Esophagus muscularis mucosa (tissue), 4 donors: Measurements from ENCODE around the gene VTI1A. TPM values are rescaled to one million over a fixed set of nuclear protein-coding genes. Genes with fewer than 3 reads are reported as not detected.

Source experiments
- DNase-seq: peaks from one replicate; pipeline ENCODE4 v3.0.0-alpha.2; 2017; ENCODE audit errors: extremely low spot score
- H3K27ac ChIP-seq, 4 donors: fragments of 200-600 bp; sonication (generic); replicated peaks in 1 of 4; 1 replicate in 3 of 4; 2 replicates in 1 of 4; pipeline ENCODE4 v1.5.1; 2016 to 2019; ENCODE audit warnings: mild to moderate bottlenecking in 1 of 4
- H3K27me3 ChIP-seq, 4 donors: fragments of 200-600 bp; sonication (generic); one replicate each; pipeline versions ENCODE4 v1.5.1 to v1.6.0; 2016 to 2019
- H3K36me3 ChIP-seq, 4 donors: fragments of 200-600 bp; sonication (generic); one replicate each; pipeline ENCODE4 v1.5.1; 2016 to 2019
- H3K4me1 ChIP-seq, 4 donors: fragments of 200-600 bp; sonication (generic); one replicate each; pipeline ENCODE4 v1.5.1; 2016 to 2019
- H3K4me3 ChIP-seq, 4 donors: fragments of 200-600 bp; sonication (generic); 1 replicate in 2 of 4; 2 replicates in 2 of 4; pipeline ENCODE4 v1.5.1; 2016 to 2019; ENCODE audit warnings: mild to moderate bottlenecking in 4 of 4, moderate library complexity in 1 of 4
- H3K9me3 ChIP-seq, 4 donors: fragments of 200-600 bp; sonication (generic); 1 replicate in 3 of 4; 2 replicates in 1 of 4; pipeline ENCODE4 v1.5.1; 2016 to 2019
- CTCF ChIP-seq, 3 experiments: fragments of 200-600 bp in 2 of 3; fragments of 450-650 bp in 1 of 3; sonication (generic) in 2 of 3; IDR thresholded peaks; one replicate each; pipeline ENCODE4 v1.5.1; 2017 to 2019; ENCODE audit warnings: antibody characterized with exemption in 3 of 3, mild to moderate bottlenecking in 2 of 3, moderate library complexity in 1 of 3
- EP300 ChIP-seq: sonication (generic); formaldehyde crosslinking; IDR thresholded peaks from one replicate; pipeline ENCODE4 v1.6.1; 2017; ENCODE audit warnings: antibody characterized with exemption
- POLR2A ChIP-seq: fragments of 450-650 bp; IDR thresholded peaks from one replicate; pipeline ENCODE4 v1.6.1; 2017; ENCODE audit warnings: antibody characterized with exemption, moderate library complexity, mild to moderate bottlenecking, low read depth
- POLR2AphosphoS5 ChIP-seq, 2 donors: sonication (generic); formaldehyde crosslinking; IDR thresholded peaks; one replicate each; pipeline ENCODE4 v1.6.1; 2017; ENCODE audit warnings: antibody characterized with exemption in 2 of 2
- WGBS: methylation state at CpG from one replicate; pipeline ENCODE4 v1.1.5; 2018; 5-methylcytosine and 5-hydroxymethylcytosine counted together
- intact Hi-C: fragments of 100-400 bp; cut with DNase I; formaldehyde crosslinking; loops from one replicate; pipeline ENCODE4 v1.15.1; 2023
- total RNA-seq, 4 donors: library from RNA; depleted of rRNA; stranded (reverse); fragments of >200 nt; gene quantifications; one replicate each; pipeline versions ENCODE4 v1.1.0 to v1.2.1, GENCODE V29; 2016

VTI1A gene
- total RNA-seq, 4 donors from 2014 or later = 27.6 to 42.7 (median 33.8) TPM

GRCh38 chr10:112831859-112832258 is 384.8 kb downstream of the VTI1A start:
- Histone ChIP-seq H3K36me3 (no peaks in the 10 kb centered on the region), H3K9me3 (no peaks in the 10 kb centered on the region), H3K27me3 (no peaks in the 10 kb centered on the region), H3K4me1 (peaks cover 0 to 16% (median 2%) of the 10 kb centered on the region in 4 donors), H3K27ac (no peak overlapping the region), H3K4me3 (no peak overlapping the region)
- 95% methylated on average over 16 of the region's 16 CpGs for WGBS
- intact Hi-C loops = no loop called here
- no peak for DNase-seq
- no peak for TF ChIP-seq CTCF (IDR thresholded peaks at IDR 0.05)
- no peak for TF ChIP-seq POLR2AphosphoS5 (IDR thresholded peaks at IDR 0.05)
- no peak for TF ChIP-seq POLR2A
- no peak for TF ChIP-seq EP300

GRCh38 chr10:112832361-112832878 is 385.4 kb downstream of the VTI1A start:
- no peak for TF ChIP-seq POLR2A
- TF ChIP-seq EP300 = no peak
- TF ChIP-seq POLR2AphosphoS5 (IDR thresholded peaks at IDR 0.05) = no peak
- no peak for TF ChIP-seq CTCF (IDR thresholded peaks at IDR 0.05)
- Histone ChIP-seq H3K9me3 (no peaks in the 10 kb centered on the region), H3K27me3 (no peaks in the 10 kb centered on the region), H3K36me3 (no peaks in the 10 kb centered on the region), H3K4me1 (peaks cover 0 to 16% (median 2%) of the 10 kb centered on the region in 4 donors), H3K27ac (no peak overlapping the region), H3K4me3 (no peak overlapping the region)
- 93% methylated on average over 7 of the region's 7 CpGs for WGBS
- no peak for DNase-seq
- intact Hi-C loops = no loop called here

- no peak overlapping the region for H3K27ac ChIP-seq
- 84% methylated on average over 2 of the region's 2 CpGs for WGBS
- no peak for DNase-seq
- no peaks in the 10 kb centered on the region for H3K27me3 ChIP-seq
- no peak overlapping the region for H3K4me3 ChIP-seq
- H3K9me3 ChIP-seq = no peaks in the 10 kb centered on the region
- TF ChIP-seq EP300 = no peak
- TF ChIP-seq POLR2AphosphoS5 (IDR thresholded peaks at IDR 0.05) = no peak
- no peak for TF ChIP-seq CTCF (IDR thresholded peaks at IDR 0.05)
- TF ChIP-seq POLR2A = no peak
- intact Hi-C loops = no loop called here
- H3K4me1 ChIP-seq = peaks cover 0 to 16% (median 2%) of the 10 kb centered on the region in 4 donors
- H3K36me3 ChIP-seq = no peaks in the 10 kb centered on the region
These were observed 385.9 kb downstream of the VTI1A start for GRCh38 chr10:112832959-112833358.

GRCh38 chr10:112834751-112835181 is 387.8 kb downstream of the VTI1A start:
- TF ChIP-seq POLR2A (no peak), EP300 (no peak), POLR2AphosphoS5 (IDR thresholded peaks at IDR 0.05) (no peak)
- Histone ChIP-seq H3K27ac (no peak overlapping the region), H3K4me1 (peaks cover 0 to 16% (median 2%) of the 10 kb centered on the region in 4 donors), H3K27me3 (no peaks in the 10 kb centered on the region), H3K36me3 (no peaks in the 10 kb centered on the region), H3K9me3 (peaks cover 0 to 5% (median 0%) of the 10 kb centered on the region in 4 donors), H3K4me3 (no peak overlapping the region)
- 69% methylated on average over 8 of the region's 8 CpGs for WGBS
- DNase-seq = no peak
- intact Hi-C loops = no loop called here

- intact Hi-C loops = no loop called here
- peaks cover 0 to 16% (median 2%) of the 10 kb centered on the region in 4 donors for H3K4me1 ChIP-seq
- H3K27ac ChIP-seq = no peak overlapping the region
- no peak overlapping the region for H3K4me3 ChIP-seq
- DNase-seq = no peak
- no peaks in the 10 kb centered on the region for H3K36me3 ChIP-seq
- TF ChIP-seq POLR2AphosphoS5 (IDR thresholded peaks at IDR 0.05) (no peak), POLR2A (no peak)
- peaks cover 0 to 10% (median 0%) of the 10 kb centered on the region in 4 donors for H3K9me3 ChIP-seq
- 39% methylated on average over 8 of the region's 11 CpGs for WGBS
- no peaks in the 10 kb centered on the region for H3K27me3 ChIP-seq
These were observed 388.3 kb downstream of the VTI1A start for GRCh38 chr10:112835217-112835715.
